IPS-NIHi11 (cell line): ENCODE measurements around the gene DNTT.
"Not testable (repeated sequence)": the region's sequence is repeated elsewhere in the genome, so short reads cannot be mapped to it uniquely, and the experiment has no call there.

Source experiments
- DNase-seq: peaks from one replicate; pipeline ENCODE4 v3.0.0; 2012; ENCODE audit warnings: mixed read lengths, low spot score

DNTT gene

GRCh38 chr10:96276426-96276825, 27.8 kb upstream of the DNTT start:
- DNase-seq, result no peak

DNA sequence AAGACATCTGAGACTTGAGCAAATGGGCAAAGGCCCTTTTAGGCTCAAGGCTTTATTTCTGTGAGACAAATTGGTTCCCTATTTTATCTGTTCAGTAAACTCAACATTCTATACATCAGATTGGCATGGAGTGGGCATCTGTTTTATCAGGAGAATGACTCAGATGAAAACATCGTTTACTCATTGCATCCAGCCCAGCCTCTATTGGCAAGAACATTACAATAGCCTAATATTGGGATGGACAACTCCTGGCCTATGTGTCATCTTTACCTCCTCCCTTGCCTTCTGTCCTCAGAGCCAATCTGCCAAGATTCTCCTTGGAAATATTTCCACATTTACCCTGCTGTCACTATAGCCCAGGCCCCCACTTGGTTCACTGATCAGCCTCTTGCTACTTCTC, 27.4 kb upstream of the DNTT start:
- DNase-seq, result no peak

DNA sequence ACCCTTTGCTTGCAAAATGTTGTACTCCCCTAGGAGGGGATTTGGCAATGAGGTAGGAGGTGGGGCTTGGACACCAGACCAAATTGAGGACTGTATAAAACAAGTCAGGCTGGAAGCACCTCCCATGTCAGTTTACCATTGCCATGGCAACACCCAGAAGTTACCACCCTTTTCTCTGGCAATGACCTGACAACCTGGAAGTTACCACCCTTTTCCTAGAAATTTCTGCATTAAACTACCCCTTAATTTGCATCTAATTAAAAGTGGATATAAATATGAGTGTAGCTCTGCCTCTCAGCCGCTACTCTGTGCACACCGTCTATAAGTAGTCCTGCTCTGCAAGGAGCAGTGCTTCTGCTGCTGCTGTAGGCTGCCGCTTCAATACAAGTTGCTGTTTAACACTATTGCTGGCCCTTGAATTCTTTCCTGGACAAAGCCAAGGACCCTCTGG, 25.0 kb upstream of the DNTT start:
- no peak for DNase-seq

DNA sequence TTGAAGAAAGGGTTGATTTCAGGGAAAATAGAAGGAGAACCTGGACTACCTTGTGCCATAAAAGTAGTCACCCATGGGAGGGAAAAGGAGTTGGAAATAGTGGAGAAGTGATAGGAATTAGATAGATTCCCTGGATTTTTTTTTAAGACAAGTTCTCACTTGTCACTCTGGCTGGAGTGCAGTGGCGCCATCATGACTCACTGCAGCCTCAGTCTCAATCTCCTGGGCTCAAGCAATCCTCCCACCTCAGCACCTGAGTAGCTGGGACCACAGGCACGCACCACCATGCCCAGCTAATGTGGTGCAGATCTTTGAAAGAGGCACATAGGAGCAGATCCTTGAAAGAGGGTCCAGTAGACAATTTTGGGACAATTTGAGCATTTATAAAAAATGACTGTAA, 23.4 kb upstream of the DNTT start:
- no peak for DNase-seq

- DNase-seq, result no peak
Observed at GRCh38 chr10:96281444-96282029, 22.7 kb upstream of the DNTT start.

DNA sequence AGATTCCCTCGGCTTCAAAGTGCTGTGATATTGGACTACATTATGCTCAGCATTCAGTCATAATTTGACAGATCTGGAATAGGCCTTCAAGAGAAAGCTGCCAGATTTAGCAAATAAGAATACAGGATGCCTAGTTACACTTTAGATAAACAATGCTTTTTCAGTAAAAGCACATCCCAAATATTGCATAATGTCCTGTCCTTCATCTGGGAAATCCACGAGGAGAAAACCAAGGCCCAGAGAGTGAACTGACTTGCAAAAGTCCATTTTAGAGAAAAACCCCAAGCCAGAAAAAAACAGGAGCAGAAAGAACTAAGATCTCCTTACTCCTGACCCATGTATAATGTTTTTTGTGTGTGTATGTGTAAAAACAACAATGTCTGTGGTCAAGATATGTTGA, 20.9 kb upstream of the DNTT start:
- no peak for DNase-seq

GRCh38 chr10:96283756-96284155, 20.5 kb upstream of the DNTT start:
- no peak for DNase-seq

DNA sequence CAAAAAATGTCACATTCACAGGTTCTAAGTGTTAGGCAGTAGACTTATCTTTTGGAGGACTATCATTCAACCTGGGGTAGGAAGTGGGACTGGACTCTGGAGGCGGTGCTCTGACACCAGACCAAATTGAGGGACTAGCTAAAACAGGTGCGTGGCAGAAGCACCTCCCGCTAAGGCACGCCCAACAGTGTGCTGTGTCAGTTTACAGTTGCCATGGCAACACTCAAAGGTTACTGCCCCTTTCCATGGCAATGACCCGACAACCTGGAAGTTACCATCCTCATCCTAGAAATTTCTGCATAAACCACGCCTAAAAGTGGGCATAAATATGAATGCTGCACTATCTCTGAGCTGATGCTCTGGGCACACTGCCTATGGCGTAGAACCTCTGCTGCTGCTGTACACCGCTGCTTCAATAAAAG, 18.9 kb upstream of the DNTT start:
- peak; percentile 67 for DNase-seq

GRCh38 chr10:96287392-96288105, 16.7 kb upstream of the DNTT start:
- DNase-seq, result no peak

DNA sequence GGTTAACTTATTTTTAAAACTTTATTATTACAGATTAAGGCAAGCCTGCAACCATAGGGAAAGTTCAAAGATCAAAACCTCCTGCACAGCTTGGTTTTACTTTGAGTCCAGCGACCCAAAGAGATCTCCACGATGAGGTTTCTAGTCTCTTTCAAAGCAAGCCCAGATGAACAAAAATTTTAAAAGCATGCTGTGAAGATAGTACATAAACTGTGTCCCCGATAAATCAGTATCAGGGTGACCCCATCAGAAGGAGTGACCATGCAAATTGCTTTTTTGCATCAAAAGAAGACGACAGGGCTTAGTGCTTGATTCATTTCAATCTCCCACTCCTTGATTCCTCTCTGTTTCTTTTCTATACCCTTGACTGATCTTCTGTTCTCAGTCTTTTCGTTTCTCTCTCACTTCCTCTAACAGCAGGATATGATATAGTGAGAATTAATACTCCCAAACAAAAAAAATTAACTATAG, 16.0 kb upstream of the DNTT start:
- no peak for DNase-seq

- no peak for DNase-seq
Observed at GRCh38 chr10:96289218-96289910, 14.9 kb upstream of the DNTT start.

- DNase-seq, result no peak
Observed at GRCh38 chr10:96290368-96291133, 13.7 kb upstream of the DNTT start.

DNA sequence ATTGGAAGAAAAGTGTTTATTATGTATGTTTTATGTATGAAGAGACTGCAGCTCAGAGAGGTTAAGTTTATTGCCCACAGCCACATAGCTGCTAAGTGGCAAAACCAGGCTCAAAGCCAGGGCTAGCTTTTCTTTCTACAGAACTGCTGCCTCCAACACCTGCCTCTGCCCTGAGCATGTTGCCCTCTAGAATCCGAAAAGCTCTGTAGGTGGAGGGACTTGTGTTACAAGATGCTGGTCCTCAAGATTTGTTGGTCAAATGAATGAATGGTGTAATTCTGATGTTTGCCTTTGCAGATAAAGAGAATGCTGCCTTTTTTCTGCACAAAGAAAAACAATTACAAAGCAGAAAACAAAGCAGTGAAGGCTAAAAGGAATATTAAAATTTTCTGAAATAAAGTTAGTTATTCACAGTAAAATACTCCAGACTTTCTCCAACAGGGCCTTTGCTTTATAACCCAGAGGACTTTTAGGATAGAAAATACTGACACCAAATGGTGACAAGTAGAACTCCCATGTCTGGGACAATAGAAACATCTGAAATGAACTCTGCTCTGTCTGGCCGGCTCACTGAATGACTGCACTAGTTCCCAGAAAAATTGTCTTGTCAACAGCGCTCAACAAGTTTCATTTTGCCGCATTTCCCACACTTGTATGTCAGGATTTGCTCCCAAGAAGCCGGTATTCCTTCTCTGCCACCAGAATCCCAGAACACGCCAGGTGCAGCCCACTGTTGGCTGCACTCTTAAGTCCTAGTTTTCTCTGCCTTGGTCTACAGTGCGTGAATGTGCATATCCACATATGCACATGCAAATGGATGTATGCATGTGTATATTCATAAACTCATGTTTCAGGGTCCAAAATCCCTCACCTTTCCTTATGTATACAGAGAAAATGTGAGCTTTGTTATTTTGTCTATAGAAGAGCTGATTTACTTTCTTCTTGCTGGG, 11.0 kb upstream of the DNTT start:
- peak; percentile 61 for DNase-seq

- no peak for DNase-seq
Observed at GRCh38 chr10:96295475-96295874, 8.8 kb upstream of the DNTT start.

DNA sequence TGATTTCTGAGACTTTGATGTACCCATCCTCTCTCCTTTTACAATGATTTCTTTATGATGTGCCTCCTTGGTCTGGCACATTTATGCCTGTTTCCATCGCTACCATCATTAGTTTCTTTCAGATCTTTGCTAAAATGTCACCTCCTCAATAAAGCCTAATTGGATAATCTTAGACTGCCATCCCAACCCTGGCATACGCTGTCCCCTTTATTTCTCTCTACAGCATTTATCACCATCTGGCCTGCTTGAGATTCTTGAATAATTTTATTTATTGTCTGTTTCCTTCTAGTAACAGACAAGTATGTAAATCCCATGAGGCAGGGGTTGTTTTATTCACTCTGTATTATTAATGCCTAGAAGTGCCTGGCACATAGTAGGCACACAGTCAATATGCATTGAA, 6.7 kb upstream of the DNTT start:
- DNase-seq, result no peak

DNA sequence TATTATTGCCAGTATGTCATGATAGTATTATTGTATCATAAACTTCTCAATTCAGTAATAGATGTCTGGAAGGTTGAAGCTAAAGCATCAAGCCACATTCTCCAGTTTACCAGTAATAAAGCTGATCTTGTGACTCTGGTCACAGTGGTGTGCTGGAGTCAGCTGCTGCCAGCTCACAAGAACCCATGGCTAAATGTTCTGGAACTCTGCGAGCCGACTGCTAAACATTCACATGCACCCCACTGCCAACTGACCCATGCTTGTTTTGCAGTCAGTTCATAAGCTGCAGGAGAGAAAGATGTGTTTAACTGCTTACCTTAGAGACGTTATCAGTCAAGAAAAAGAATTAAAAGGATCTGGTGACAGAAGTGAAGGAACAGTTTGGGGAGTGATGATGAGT, 5.9 kb upstream of the DNTT start:
- DNase-seq, result no peak

DNA sequence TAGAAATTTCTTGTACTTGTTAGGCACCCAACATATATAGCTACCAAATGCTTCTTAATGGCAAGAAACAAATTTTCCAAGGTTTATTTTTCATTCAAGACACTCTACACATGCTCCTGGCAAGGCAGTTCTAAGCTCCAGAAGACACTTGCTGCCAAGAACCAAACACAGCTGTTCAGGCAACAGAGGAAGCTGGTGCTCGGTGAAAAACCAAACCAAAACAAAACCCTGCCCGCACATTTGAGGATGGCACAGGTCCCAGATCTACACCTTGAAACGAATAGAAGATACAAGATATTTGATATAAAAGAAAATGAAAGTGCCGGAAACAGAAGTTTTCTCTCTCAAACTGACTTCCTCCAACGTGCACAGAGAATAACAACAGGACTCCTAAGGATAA, 4.9 kb upstream of the DNTT start:
- DNase-seq, result no peak

GRCh38 chr10:96301616-96302015, 2.6 kb upstream of the DNTT start:
- no peak for DNase-seq

DNA sequence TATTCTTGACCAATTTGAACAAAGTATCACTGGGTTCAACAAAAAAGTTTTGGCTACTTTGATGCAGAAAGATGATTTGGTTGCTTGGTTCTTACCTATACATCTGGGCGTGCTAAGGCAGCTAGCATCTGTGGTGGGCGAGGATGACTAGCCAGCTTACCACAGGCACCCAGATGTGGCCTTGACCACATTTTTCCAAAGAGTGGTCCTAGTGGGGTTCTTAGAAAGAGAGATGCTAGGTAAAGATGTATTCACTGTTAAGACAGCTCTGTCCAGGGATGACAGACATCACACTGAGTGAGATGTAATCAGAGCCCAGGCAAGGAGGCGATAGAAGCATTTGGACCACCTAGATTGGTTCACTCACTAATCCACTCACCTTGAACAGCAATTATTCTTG, 785 bp downstream of the DNTT start:
- DNase-seq, result no peak

- DNase-seq, result peak; percentile 43
Observed at GRCh38 chr10:96306516-96306915, 2.3 kb downstream of the DNTT start.

- DNase-seq, result not testable (repeated sequence)
Observed at GRCh38 chr10:96308854-96309253, 4.6 kb downstream of the DNTT start.
